Measurements from ENCODE around the gene RTCA. TPM values are rescaled to one million over a fixed set of nuclear protein-coding genes. Genes with fewer than 3 reads are reported as not detected.

Gene RTCA
- total RNA-seq, 1 experiment from 2014 or later = 26.5 TPM

GRCh38 chr1:100322436-100323211, 56.6 kb downstream of the RTCA start:
- H3K27ac ChIP-seq (ENCODE audit: low read depth, low read length) = no peak overlapping the region
- ChIA-PET POLR2A (no interaction called here), RAD21 (ENCODE audit: low non-redundant PET in 1 of 2, low total read pairs in 2 of 2, uncharacterized antibody in 2 of 2, unreplicated experiment in 2 of 2) (no interaction called here), CTCF (no interaction called here)
- DNase-seq (ENCODE audit: low read depth, low spot score) = no peak
- H3K4me1 ChIP-seq (ENCODE audit: control insufficient read depth in 1 of 2, insufficient read depth in 2 of 2, low read length in 2 of 2) = no peaks in the 10 kb centered on the region; a peak in 1 of 4 replicates
- no peak for TF ChIP-seq EZH2 (IDR thresholded peaks at IDR 0.05)
- no peak for TF ChIP-seq SRF (IDR thresholded peaks at IDR 0.05; ENCODE audit: low read depth)
- no peak for TF ChIP-seq POLR2AphosphoS5 (IDR thresholded peaks at IDR 0.05; ENCODE audit: low read depth, low read length)
- 0 out of 2 replicates have a peak, but pooled peaks have one; percentile 42 for TF ChIP-seq CEBPB (IDR thresholded peaks at IDR 0.05; ENCODE audit: low read depth)
- no peak for TF ChIP-seq REST (IDR thresholded peaks at IDR 0.05; ENCODE audit: low read depth)
- TF ChIP-seq POLR2A (IDR thresholded peaks at IDR 0.05; ENCODE audit: borderline replicate concordance, extremely low read depth, insufficient read depth, insufficient read length) = no peak
- H3K9me3 ChIP-seq (ENCODE audit: control insufficient read depth in 1 of 2, insufficient read depth in 1 of 2, low read depth in 1 of 2, low read length in 2 of 2) = no peaks in the 10 kb centered on the region
- H3K79me2 ChIP-seq (ENCODE audit: insufficient read depth, low read length) = no peaks in the 10 kb centered on the region
- H2AFZ ChIP-seq (ENCODE audit: low read depth, low read length, poor library complexity, severe bottlenecking) = no peak overlapping the region
- H3K4me3 ChIP-seq (replicated peaks in 1 of 2; ENCODE audit: low read depth in 1 of 2, low read length in 2 of 2) = no peak overlapping the region
- H3K27me3 ChIP-seq (ENCODE audit: insufficient read depth, low read length) = no peaks in the 10 kb centered on the region
- H3K9me2 ChIP-seq (ENCODE audit: insufficient read depth) = no peaks in the 10 kb centered on the region
- no peaks in the 10 kb centered on the region for H3K36me3 ChIP-seq (ENCODE audit: control insufficient read depth in 1 of 2, insufficient read depth in 2 of 2, low read length in 2 of 2)
- no TSS peak for BruUV-seq (replicated peaks)
- ATAC-seq = no peak
- H4K20me1 ChIP-seq (ENCODE audit: insufficient read depth) = no peaks in the 10 kb centered on the region
- intact Hi-C loops (cut with micrococcal nuclease) = no loop called here
- H3K9ac ChIP-seq (ENCODE audit: low read length) = no peak overlapping the region
- no peak overlapping the region for H3K4me2 ChIP-seq (ENCODE audit: low read length)
